K562 (cell line): ENCODE results near the gene SORT1. TPM values are rescaled to one million over a fixed set of nuclear protein-coding genes. Genes with fewer than 3 reads are reported as not detected.

ENCODE experiments used
- CBX5 ChIP-seq: IDR thresholded peaks from 2 replicates; pipeline ENCODE4 v1.6.1; 2014; ENCODE audit warnings: low read depth, borderline replicate concordance
- ELF1 ChIP-seq: fragments of 200-800 bp; sonication (Bioruptor generic); IDR thresholded peaks from 2 replicates; pipeline ENCODE4 v1.6.1; 2016; ENCODE audit warnings: missing genetic modification characterization, missing compliant biosample characterization
- ELF4 ChIP-seq: fragments of 450-650 bp; formaldehyde crosslinking; IDR thresholded peaks from 2 replicates; pipeline ENCODE4 v1.4.0; 2022; ENCODE audit warnings: missing genetic modification characterization
- EP300 ChIP-seq: IDR thresholded peaks from 2 replicates; pipeline ENCODE4 v1.6.1; 2012; ENCODE audit warnings: low read length, improper control_type of control experiment
- MCM7 ChIP-seq, 2 experiments: fragments of 450-650 bp; IDR thresholded peaks; 2 replicates each; pipeline ENCODE4 v1.6.1; 2016 to 2018
- OTX1 ChIP-seq: fragments of 450-650 bp; formaldehyde crosslinking; IDR thresholded peaks from 2 replicates; pipeline ENCODE4 v1.4.0; 2022; ENCODE audit warnings: mild to moderate bottlenecking
- RFX5 ChIP-seq: IDR thresholded peaks from 2 replicates; pipeline ENCODE4 v1.6.1; 2011; ENCODE audit warnings: low read depth, mild to moderate bottlenecking, improper control_type of control experiment, low read length
- SIX5 ChIP-seq, 2 experiments: IDR thresholded peaks; 2 replicates each; pipeline ENCODE4 v1.6.1; 2011; ENCODE audit warnings: low read length in 2 of 2, borderline replicate concordance in 1 of 2, low read depth in 1 of 2, mild to moderate bottlenecking in 1 of 2, moderate library complexity in 1 of 2; ENCODE audit not compliant: insufficient read depth in 1 of 2
- TCF7 ChIP-seq: sonication (generic); IDR thresholded peaks from 2 replicates; pipeline ENCODE4 v1.6.1; 2016; ENCODE audit warnings: antibody characterized with exemption, borderline replicate concordance
- YBX1 ChIP-seq: fragments of 450-650 bp; IDR thresholded peaks from 2 replicates; pipeline ENCODE4 v1.7.1; 2016; ENCODE audit warnings: mild to moderate bottlenecking
- ZBTB7A ChIP-seq: IDR thresholded peaks from 2 replicates; pipeline ENCODE4 v1.6.1; 2011; ENCODE audit warnings: low read depth, mild to moderate bottlenecking, low read length, moderate library complexity, borderline replicate concordance; ENCODE audit not compliant: control insufficient read depth
- ZNF57 ChIP-seq: fragments of 450-650 bp; formaldehyde crosslinking; IDR thresholded peaks from 2 replicates; pipeline ENCODE4 v1.4.0; 2020; ENCODE audit warnings: mild to moderate bottlenecking, moderate library complexity
- ZNF668 ChIP-seq: fragments of 250-450 bp; sonication (Bioruptor Pico); IDR thresholded peaks from 2 replicates; pipeline ENCODE4 v1.8.0; 2022; ENCODE audit warnings: mild to moderate bottlenecking, inconsistent platforms
- polyA plus RNA-seq, 8 experiments: library from polyadenylated mRNA; depleted of rRNA in 4 of 8; stranded (reverse) in 5 of 8; unstranded in 3 of 8; fragments of >200 nt; fragmentation: Nextera tagmentation in 2 of 8; fragmentation: Illumina TruSeq in 1 of 8; extraction: Ambion mirVana in 2 of 8; extraction: Trizol in 1 of 8; gene quantifications; 2 replicates each; pipeline versions ENCODE4 v1.2.1 to v1.2.3, GENCODE V29; 2011 to 2014; ENCODE audit warnings: inconsistent platforms in 1 of 8, missing spikeins in 1 of 8
- total RNA-seq, 7 experiments: library from RNA; depleted of rRNA in 6 of 7; stranded (reverse); fragments of >200 nt in 6 of 7; fragmentation: Illumina TruSeq in 2 of 7; extraction: Trizol in 2 of 7; gene quantifications; 2 replicates each; pipeline versions ENCODE4 v1.2.1 to v1.2.3, GENCODE V29; 2011 to 2021; ENCODE audit warnings: low replicate concordance in 1 of 7
- TF ChIP-seq, protein P1 (sequence below), 3 experiments: fragments of 200-800 bp in 1 of 3; sonication (Bioruptor generic) in 1 of 3; sonication (generic) in 1 of 3; formaldehyde crosslinking in 1 of 3; IDR thresholded peaks; 2 replicates each; pipeline versions ENCODE4 v1.6.1 to v1.8.0; 2016 to 2022; ENCODE audit warnings: mild to moderate bottlenecking in 2 of 3, missing compliant biosample characterization in 2 of 3, missing genetic modification characterization in 2 of 3, missing genetic modification reagents in 1 of 3
- TF ChIP-seq, protein P2 (sequence below): fragments of 450-650 bp; conservative IDR thresholded peaks from 2 replicates; pipeline ENCODE4 v1.6.1; 2016; ENCODE audit warnings: missing genetic modification characterization, low read depth, mild to moderate bottlenecking, missing compliant biosample characterization, moderate library complexity
- TF ChIP-seq, protein P3 (sequence below): sonication (generic); formaldehyde crosslinking; IDR thresholded peaks from 2 replicates; pipeline ENCODE4 v1.8.0; 2022; ENCODE audit warnings: mild to moderate bottlenecking, missing genetic modification reagents
- TF ChIP-seq, protein P4 (sequence below): sonication (generic); formaldehyde crosslinking; IDR thresholded peaks from 2 replicates; pipeline ENCODE4 v1.8.0; 2022; ENCODE audit warnings: missing genetic modification reagents, mild to moderate bottlenecking, borderline replicate concordance
- TF ChIP-seq, protein P5 (sequence below): fragments of 450-650 bp; IDR thresholded peaks from 2 replicates; pipeline ENCODE4 v1.7.0; 2016; ENCODE audit warnings: borderline replicate concordance
- TF ChIP-seq, protein P6 (sequence below): fragments of 250-450 bp; sonication (Bioruptor Pico); IDR thresholded peaks from 2 replicates; pipeline ENCODE4 v1.4.0; 2020; ENCODE audit warnings: mild to moderate bottlenecking

The SORT1 gene
- total and polyA plus RNA-seq, 9 of the 15 experiments (the other 6 are each of a cell fraction or from before 2014, with no cell fraction given) = 27.4 to 112 (median 65.0) TPM

DNA sequence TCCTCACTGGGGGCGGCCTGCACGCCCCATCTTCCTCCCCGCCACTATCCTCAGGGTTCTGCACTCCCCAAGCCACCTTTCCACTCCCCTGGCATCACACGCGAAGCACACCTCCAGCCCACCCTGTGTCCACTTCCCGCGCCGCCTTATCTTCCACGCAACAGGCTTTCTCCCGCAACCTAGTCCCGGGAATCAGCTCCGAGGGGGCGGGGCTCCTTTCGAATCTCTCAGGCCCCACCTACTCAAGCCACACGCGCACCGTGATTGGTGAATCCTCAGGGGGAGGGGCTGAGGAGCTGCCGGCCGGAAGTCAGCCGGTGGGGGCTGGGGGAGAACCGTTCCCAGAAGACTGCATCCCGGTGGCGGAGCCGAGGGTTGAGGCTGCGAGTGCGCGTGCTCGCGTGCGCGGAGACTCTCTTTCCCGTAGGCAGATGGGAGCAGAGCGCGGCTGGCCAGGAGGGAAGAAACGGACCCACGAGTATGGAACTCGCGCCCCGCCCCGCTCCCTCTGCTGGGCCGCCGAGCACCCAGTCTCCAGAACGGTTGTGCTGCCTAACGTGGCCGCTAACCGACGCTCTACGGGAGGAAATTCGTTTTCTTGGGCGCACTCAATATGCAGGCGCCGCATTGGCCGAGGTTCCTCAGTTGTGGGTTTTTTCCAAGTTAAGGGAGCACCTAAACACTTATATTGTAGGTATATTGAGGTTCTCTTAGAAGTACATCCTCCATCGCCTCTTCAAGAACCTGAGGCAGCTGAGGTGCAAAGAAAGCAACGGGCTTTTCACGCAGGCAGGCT lies 114.6 kb downstream of the SORT1 start, which contains the start of gene PSRC1 (continued):
- TF ChIP-seq, protein P1, sequence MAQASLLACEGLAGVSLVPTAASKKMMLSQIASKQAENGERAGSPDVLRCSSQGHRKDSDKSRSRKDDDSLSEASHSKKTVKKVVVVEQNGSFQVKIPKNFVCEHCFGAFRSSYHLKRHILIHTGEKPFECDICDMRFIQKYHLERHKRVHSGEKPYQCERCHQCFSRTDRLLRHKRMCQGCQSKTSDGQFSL (CRISPR knock-in tag; IDR thresholded peaks at IDR 0.05) = no peak; the same call in 1 of the 2 replicates
- TF ChIP-seq, protein P1 (tag; IDR thresholded peaks at IDR 0.05) = no peak
- TF ChIP-seq ZNF668 (CRISPR knock-in tag) (no peak), ELF1 (tag) (peak; percentile 87), TCF7 (no peak), ELF4 (CRISPR knock-in tag) (peak; percentile 7; the same call in 1 of the 2 replicates), MCM7 (IDR thresholded peaks at IDR 0.05) (no peak), ZNF57 (CRISPR knock-in tag) (no peak), CBX5 (no peak), SIX5 (IDR thresholded peaks at IDR 0.05; ENCODE audit: borderline replicate concordance in 1 of 2, insufficient read depth in 1 of 2, low read depth in 1 of 2, low read length in 2 of 2) (no peak), OTX1 (CRISPR knock-in tag) (0 out of 2 replicates have a peak, but pooled peaks have one; percentile 56), YBX1 (no peak), EP300 (no peak; the same call in none of the 2 replicates), RFX5 (no peak), ZBTB7A (peak; percentile 66; the same call in 1 of the 2 replicates)
- TF ChIP-seq, protein P2, sequence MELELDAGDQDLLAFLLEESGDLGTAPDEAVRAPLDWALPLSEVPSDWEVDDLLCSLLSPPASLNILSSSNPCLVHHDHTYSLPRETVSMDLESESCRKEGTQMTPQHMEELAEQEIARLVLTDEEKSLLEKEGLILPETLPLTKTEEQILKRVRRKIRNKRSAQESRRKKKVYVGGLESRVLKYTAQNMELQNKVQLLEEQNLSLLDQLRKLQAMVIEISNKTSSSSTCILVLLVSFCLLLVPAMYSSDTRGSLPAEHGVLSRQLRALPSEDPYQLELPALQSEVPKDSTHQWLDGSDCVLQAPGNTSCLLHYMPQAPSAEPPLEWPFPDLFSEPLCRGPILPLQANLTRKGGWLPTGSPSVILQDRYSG (tag) = no peak; the same call in 1 of the 2 replicates
- TF ChIP-seq, protein P3, sequence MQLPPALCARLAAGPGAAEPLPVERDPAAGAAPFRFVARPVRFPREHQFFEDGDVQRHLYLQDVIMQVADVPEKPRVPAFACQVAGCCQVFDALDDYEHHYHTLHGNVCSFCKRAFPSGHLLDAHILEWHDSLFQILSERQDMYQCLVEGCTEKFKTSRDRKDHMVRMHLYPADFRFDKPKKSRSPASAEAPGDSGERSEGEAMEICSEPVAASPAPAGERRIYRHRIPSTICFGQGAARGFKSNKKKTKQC (CRISPR knock-in tag) = 0 out of 2 replicates have a peak, but pooled peaks have one; percentile 25
- TF ChIP-seq, protein P4, sequence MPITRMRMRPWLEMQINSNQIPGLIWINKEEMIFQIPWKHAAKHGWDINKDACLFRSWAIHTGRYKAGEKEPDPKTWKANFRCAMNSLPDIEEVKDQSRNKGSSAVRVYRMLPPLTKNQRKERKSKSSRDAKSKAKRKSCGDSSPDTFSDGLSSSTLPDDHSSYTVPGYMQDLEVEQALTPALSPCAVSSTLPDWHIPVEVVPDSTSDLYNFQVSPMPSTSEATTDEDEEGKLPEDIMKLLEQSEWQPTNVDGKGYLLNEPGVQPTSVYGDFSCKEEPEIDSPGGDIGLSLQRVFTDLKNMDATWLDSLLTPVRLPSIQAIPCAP (CRISPR knock-in tag) = no peak
- TF ChIP-seq, protein P5, sequence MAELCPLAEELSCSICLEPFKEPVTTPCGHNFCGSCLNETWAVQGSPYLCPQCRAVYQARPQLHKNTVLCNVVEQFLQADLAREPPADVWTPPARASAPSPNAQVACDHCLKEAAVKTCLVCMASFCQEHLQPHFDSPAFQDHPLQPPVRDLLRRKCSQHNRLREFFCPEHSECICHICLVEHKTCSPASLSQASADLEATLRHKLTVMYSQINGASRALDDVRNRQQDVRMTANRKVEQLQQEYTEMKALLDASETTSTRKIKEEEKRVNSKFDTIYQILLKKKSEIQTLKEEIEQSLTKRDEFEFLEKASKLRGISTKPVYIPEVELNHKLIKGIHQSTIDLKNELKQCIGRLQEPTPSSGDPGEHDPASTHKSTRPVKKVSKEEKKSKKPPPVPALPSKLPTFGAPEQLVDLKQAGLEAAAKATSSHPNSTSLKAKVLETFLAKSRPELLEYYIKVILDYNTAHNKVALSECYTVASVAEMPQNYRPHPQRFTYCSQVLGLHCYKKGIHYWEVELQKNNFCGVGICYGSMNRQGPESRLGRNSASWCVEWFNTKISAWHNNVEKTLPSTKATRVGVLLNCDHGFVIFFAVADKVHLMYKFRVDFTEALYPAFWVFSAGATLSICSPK = no peak
- TF ChIP-seq, protein P6, sequence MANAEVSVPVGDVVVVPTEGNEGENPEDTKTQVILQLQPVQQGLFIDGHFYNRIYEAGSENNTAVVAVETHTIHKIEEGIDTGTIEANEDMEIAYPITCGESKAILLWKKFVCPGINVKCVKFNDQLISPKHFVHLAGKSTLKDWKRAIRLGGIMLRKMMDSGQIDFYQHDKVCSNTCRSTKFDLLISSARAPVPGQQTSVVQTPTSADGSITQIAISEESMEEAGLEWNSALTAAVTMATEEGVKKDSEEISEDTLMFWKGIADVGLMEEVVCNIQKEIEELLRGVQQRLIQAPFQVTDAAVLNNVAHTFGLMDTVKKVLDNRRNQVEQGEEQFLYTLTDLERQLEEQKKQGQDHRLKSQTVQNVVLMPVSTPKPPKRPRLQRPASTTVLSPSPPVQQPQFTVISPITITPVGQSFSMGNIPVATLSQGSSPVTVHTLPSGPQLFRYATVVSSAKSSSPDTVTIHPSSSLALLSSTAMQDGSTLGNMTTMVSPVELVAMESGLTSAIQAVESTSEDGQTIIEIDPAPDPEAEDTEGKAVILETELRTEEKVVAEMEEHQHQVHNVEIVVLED (CRISPR knock-in tag) = 0 out of 2 replicates have a peak, but pooled peaks have one; percentile 10
